NCI-H2196 treated with DMSO at 0.1 percent for 48 hours (cell line): Measurements from ENCODE around the gene PACRG.

ENCODE experiments used
- DNase-seq: peaks from one replicate; lab custom pipeline; 2025; ENCODE audit not compliant: unreplicated experiment; lab: John Stamatoyannopoulos, UW

PACRG gene

DNA sequence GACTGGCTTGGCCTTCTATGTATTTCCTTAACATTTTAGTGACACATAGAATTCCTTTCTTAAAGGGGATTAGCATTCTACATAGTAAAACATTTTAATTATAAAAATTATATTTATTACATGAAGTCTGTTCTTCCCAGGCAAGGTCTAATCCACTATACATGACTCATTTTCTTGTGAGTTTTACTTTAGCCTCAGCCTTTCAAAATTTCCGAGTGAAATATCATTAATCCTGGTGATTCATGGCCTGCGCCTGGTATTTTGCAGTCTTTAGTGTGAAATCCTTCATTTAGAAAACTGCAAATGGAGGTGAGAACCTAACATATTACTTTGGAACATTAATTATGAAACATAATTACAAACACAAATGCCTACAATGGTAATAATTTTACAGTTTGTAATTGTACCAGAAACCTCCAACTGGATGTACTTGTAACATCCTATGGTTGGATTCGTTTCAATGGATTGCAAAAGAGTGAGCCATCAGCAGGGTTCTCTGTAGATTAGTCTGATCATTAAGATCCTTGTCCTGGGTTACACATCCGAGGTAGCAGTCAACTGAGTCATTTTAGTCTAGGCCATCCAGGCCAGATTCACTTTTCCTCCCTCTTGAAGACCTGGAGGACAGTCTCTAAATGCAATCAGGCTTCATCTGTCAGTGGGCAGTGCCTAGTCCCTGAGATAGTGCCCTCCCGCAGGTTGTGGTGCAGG lies 272.0 kb downstream of the PACRG start:
- no peak for DNase-seq

DNA sequence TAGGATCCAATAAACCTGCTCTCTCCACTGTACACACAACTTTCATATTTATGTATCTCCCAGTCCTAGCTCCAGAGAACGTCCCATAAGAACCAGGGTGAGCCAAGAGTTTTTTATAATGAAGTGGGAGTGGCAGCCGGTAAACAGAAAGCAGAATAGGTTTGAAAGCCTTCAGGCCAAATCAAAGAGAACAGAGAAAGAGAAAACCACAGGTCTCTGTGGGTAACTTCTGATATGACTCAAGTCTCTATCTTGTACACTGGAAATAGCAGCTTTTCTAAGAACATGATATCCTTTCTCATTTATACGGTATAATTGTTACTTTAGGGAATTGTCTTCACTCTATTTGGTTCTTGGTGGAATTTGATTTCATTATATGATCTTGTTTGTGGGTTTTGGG lies 273.6 kb downstream of the PACRG start:
- DNase-seq: no peak

DNA sequence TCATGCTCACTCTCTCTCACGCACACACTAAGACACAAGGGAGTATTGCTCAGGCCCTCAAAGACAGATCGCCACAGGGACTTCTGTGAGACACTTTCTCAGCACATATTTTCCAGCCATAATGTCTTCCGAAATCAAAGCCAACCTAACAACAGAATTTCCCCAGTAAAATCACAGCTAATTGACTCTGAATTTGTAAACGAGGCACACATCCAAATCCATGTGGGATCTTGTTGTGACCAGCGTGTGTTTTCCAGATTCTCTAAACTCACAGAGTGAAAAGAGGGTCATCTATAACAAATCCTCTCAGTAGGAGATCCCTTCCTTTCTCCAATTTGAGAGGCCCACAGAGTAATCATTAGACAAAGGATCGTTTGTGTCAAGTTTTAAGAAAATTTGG lies 280.4 kb downstream of the PACRG start:
- no peak for DNase-seq

DNA sequence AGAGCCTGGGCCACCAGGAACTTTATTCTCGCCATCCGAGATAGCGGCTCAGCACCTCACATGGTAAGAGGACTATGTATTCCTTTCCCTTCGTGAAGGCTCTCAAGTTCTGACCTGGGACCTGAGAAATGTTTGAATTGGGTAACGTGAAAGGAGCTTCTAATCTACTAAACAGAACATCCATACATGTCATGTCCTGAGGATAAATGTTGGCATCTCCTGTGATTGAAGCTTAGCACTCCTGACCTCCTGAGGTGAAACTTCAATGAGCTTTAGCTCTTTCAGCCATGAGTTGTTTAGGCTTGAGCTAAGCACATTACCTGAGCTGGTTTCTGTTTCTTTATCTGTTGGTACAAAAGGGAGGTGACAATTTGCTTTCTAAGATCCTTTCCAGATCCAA lies 280.9 kb downstream of the PACRG start:
- no peak for DNase-seq

DNA sequence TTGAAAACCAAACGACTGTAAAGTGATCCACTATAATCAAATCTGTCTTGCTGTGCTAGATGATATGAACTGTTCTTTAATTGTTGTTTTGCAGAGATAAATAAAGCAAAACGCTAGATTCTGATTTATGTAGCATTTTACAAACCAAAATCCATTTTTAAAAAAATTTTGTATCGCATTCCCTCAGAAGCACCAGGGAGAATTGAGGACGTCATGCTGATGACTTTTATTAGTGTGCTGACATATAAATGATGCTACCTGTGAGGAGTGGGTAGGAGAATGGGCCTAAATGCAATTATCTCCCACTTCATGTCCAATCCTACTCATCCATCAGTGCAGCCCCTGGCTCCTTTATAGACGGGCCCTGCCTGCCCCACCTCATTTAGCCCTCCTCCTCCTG lies 282.4 kb downstream of the PACRG start:
- no peak for DNase-seq

DNA sequence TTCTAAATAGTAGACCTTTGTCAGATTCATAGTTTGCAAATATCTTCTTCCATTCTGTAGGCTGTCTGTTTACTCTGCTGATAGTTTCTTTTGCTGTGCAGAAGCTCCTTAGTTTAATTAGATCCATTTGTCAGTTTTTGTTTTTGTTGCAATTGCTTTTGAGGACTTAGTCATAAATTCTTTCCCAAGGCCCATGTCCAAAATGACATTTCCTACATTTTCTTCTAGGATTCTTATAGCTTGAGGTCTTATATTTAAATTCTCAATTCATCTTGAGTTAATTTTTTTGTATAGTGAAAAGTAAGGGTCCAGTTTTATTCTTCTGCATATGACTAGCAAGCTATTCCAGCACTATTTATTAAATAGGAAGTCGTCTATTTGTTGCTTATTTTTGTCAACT lies 287.0 kb downstream of the PACRG start:
- no peak for DNase-seq

DNA sequence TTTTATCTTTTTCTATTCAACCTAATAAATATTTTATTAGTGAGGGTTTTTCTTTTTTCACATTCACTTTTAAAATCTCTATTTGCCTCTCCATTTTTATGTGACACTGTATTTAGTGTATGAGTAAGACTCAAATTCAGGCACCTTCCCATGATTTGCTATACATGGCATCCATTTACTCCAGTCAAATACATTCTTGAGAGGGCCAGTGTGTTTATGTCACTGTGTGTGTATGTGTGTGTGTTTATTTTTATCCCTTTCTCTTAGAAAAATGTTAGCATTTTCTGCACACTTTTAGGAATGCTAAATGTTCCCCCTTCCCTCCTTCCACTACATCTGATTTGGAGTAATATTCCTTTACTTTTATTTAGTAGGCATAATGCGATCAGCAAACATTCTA lies 290.0 kb downstream of the PACRG start:
- DNase-seq: no peak

DNA sequence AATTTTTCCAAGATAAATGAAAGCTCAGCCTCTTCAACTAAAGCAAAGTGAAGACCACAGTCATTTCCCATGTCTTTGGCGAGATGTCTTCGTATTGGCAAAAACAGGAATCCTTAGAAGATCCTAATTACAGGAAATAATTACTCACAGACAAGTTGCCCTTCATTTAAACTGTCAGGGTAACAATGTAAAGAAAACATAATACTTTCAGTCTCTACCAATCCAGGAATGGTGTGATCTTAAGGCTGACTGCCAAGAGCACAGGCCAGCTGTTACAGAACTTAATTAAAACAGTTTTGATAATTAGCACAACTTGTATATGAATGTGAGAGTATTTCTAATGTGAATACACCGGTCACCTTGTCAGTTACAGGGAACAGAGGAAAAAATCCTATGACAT lies 292.2 kb downstream of the PACRG start:
- no peak for DNase-seq

DNA sequence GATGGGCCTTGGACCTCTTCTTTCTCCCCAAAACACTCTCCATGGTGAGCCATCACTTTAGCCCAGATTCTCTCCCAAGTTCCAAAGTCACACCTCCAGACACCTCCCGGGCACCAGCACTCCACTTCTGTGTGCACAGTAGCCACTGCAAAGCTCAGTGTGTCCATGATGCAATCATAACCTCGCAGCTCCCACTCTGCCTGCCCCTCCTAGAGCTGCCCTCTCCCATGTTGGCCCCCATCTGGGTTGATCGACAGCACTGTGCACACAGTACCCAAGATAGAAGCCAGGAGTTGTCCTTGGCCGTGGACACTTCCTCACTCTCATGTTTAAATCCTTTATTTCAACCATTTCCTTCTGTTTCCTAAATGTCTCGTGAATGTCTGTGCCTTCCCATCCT lies 293.3 kb downstream of the PACRG start:
- DNase-seq: no peak

DNA sequence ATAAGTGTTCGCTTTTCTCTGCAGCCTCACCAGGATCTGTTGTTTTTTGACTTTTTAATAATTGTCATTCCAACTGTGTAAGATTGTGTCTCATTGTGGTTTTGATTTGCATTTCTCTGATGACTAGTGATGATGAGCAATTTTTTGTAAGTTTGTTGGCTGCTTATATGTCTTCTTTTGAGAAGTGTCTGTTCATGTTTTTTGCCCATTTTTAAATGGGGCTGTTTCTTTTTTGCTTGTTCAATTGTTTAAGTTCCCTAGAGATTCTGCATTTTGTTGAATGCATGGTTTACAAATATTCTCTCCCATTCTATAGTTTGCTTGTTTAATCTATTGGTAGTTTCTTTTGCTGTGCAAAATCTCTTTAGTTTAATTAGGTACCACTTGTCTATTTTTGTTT lies 295.9 kb downstream of the PACRG start:
- no peak for DNase-seq

DNA sequence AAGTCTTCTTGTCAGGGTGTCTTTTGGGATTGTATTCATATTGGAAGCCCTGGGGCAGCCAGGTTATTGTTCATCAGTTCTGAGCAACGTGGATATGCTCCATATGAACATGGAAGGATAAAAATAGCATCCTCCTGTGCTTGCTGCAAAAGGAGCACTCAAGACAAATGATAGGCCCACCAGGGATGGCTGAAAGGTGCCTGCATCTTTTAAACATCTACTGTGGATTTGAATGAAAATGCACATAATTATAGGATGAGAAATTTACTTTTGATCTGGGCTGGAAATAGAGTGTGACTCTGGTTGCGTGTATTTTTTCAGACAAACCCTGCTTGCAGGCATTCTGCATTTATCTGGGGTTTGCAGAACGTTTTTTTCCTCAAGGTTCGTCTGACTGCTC lies 299.1 kb downstream of the PACRG start:
- DNase-seq: no peak

DNA sequence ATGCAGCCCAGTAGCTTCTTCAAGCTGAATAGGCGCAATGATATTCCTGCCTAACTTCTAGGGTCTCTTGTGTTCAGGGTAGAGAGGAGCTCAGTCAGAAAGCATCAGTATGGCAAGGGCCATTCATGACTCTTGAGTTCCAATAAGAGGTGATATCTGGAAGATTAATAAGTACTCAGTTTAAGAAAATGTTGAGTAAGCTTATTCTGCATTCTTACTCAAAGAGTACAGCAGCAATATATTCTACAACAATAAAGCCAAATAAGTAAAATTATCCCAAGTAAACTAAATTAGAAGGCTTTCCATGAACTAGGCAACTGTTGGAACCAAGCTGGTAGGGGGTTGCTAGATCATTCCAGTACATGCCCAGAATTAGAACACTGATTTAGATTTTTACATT lies 303.2 kb downstream of the PACRG start:
- no peak for DNase-seq

DNA sequence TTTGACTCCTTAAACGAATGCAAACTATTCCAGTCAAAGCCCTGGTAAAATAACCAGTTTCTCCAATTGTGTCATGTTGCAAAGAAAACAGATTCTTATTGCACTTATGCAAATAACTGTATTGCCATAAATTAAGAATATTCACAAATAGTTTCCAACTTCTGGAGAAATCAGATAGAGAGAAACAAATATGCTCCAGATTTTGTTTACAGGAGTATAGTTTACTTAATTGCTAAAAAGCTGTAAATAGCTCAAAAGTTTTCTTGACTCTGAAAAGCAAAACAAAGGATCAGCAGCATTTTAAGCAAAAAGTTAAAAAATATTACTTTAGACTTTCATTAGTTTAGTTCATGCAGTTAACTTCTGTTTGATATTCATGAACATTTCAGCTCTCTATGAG lies 304.2 kb downstream of the PACRG start:
- no peak for DNase-seq

DNA sequence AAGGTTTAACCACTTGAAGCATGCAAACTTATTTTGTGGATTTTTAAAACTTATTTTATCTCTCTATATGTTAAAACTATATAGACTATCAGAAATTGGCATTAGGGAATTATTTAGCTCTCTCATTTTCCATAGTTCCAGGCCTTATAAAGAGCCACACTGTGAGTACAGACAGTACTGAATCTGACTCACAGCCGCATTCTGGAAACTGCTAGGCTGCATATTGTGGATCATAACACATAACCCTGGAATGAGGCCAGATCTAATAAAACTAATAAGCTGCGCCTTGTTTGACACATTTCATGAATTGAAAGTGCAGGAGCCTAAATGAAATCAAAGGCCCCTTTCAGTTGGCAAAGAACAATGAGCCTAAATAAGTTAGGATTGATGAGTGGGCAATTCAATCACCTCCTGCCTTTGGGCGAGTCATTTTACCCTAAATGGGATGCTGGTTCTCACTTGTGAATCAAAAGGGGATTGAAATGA lies 308.4 kb downstream of the PACRG start:
- no peak for DNase-seq

DNA sequence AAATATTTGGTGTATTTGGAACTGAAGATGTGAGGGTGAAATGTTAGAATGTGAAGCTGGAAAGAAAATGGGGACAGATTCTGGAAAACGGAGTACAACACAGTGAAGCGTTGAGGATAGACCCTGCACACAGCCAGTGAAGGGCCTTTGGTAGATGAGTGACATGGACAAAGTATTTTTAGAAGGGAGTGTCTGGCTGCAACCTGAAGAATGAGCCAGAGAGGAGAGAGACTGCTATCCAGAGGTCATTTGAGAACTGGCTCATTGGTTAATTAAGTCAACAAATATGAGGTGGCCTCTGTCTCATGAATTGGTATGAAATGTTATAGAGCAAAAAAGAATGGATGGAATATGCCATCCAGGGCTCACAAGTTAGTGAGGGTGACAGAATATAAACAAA lies 310.5 kb downstream of the PACRG start:
- DNase-seq: no peak

DNA sequence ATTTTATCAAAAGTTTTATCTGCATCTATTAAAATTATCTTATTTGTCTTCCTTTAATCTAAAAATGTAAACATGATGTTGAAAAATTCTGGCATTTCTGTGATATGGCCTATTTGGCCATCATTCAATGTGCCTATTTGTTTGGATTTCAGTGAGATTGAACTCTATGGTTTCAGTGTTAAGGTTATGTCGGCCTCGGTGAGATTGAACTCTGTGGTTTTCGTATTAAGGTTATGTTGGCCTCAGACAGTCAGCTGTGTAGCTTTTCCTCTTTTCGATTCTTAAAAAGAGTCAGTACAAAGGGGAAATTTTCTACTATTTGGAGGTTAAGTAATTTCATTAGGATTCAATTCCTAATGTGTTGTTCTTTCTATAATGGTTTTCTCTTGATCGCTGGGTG lies 320.6 kb downstream of the PACRG start:
- DNase-seq: no peak

DNA sequence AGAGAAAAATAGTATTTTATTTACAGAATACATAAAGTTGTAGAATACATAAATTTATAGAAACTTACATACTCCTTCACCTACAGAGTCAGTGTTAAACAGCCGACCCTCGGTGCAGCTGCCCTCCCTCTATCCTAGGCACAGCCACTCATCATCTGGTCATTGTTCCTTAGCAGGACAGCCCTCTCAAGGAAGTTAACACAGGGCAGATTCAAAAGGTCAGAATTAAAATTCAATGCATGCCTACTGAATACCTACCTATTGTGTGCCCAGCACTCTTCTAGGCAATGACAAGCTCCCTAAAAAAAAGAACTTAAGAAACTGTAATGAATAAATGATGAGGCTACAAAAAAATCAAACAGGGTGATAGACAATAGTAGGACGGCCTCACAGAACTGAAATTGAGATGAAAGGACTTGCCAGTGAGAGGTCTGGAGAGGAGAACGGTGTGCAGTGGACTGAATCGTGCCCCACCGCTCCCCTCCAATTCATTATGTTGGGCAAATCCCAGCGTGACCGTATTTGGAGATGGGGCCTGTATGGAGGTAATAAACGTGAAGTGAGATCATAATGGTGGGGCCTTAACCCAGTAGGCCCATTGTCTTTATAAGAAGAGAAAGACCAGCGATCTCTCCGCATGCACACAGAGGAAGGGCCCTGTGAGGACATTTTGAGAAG lies 326.0 kb downstream of the PACRG start:
- DNase-seq: no peak

DNA sequence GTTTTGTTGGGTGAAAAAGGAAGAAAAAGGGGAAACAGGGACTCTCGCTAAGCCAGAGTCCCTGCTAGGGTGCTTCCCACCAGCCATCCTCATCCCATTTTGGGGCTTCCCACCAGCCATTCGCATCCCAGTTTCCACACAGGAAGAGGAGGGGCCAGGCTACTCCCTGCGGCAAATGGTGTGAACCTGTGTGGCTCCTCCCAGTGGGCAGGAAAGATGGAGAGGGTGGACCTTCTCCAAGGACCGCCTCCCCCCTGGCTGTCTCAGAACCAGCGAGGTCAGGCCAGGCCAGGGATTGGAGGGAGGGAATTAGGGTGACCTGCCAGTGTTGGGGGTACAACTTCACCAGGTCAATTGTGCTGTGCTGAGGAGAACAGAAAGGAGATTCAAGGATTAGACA lies 326.9 kb downstream of the PACRG start:
- no peak for DNase-seq

DNA sequence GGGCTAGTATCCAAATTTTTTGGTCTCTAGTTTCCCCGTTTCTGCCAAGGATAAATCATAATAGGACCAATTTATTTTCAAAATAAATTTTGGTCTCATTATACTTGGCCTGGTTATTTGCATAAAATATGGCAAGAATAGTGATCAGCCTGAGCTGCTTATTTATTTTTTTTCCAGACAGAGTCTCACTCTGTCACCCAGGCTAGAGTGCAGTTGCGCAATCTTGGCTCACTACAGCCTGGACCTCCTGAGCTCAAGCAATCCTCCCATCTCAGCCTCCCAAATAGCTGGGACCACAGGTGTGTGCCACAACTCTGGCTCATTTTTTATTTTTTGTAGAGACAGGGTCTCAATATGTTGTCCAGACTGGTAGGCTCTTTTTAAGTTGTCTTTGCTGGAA lies 329.5 kb downstream of the PACRG start:
- no peak for DNase-seq

DNA sequence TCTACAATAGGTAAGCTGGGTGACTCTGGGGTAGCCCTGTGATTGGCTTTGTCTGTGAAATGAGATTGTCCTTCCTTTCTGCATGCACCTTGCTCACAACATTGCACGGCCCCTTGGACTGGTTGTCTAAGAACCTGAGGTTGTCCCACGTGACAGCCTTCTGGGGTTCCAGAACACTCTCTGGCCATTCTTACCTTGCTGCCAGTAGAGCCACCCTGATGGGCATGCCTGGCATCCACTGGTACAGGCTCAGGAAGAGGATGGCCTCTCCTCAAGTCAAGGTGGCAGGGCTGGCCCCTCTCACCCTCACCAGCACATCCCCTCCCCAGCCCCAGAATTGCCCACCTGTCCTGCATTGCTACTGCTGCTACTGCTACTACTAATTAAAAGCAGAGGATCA lies 335.0 kb downstream of the PACRG start:
- DNase-seq: no peak

DNA sequence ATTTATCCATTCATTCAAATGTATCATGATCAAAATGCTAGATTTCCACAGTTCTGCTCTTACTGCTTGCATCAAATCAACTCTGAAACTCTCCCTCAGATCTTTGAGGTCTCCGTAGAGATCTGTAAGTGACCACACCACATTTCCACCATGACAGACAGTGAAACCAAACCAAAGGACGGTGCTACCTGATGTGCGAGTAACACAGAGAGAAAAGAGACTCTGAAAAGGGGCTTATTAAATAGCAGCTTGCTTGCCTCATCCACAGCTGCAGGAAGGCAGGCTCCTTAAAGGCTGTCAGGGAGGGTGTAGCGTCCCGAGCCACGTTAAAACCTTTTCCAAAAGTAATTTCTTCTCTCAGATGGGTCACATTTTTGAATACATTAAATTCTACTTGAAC lies 335.8 kb downstream of the PACRG start:
- DNase-seq: no peak

DNA sequence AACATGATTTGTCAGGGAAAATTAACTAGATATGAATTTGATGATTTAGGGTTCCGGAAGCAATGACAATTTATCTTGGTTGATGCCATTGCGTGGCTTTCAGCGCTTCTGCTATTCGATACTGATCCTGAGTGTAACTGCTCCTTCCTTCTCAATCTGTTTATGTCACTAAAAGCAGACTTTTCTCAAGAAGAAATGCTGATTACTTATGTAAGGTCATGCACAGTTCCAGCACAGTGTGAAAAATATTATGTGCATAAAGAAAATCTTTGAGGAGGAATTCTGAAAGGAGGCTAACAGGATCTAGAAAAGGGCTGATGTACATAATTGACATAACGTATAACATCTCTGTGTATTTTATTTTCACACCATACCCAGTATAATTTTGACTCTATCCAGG lies 336.6 kb downstream of the PACRG start:
- DNase-seq: no peak

DNA sequence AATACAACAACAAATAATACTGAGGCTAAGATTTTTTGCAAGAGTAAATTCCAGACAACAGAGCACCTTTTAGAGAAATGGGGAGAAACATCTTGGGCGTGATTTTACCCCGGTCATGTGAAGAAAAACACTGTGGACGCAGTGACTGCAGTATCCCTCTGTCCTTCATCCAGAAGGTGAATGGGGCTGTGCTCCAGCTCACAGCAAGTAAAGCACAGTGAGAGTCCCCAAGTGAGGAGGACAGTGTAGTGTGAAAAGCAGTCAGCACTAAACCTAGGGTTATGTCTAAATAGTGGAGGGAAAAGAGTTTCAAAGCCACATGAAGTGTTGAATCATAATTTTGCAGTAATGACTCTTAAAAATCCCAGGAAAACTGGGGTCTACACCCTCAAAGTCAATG lies 338.4 kb downstream of the PACRG start:
- no peak for DNase-seq
